Neural cell (in vitro differentiated cells): ENCODE data around the gene CAP2. TPM values are rescaled to one million over a fixed set of nuclear protein-coding genes. Genes with fewer than 3 reads are reported as not detected.
A peak's percentile ranks its signal among the peaks of the same experiment; 100 is the strongest.

Experiments
- H2AFZ ChIP-seq: fragments of 200-600, 300-800 bp; sonication (generic), shearing (Covaris generic); 2 replicates; pipeline ENCODE4 v1.6.0; 2014; ENCODE audit warnings: low read depth, mild to moderate bottlenecking, antibody characterized with exemption, low read length, moderate library complexity
- H3F3A ChIP-seq: fragments of 200-600 bp; shearing (Covaris generic); 2 replicates; pipeline ENCODE4 v1.6.1; 2016; ENCODE audit warnings: mild to moderate bottlenecking, moderate library complexity, mixed read lengths, antibody characterized with exemption, low read length; ENCODE audit not compliant: insufficient read depth, poor library complexity, severe bottlenecking
- H3K27ac ChIP-seq: fragments of 200-600, 300-800 bp; sonication (generic), shearing (Covaris generic); 2 replicates; pipeline ENCODE4 v1.5.1; 2014; ENCODE audit warnings: mild to moderate bottlenecking, low read length, moderate library complexity
- H3K27me3 ChIP-seq: fragments of 300-800, 200-600 bp; sonication (generic), shearing (Covaris generic); 2 replicates; pipeline ENCODE4 v1.6.0; 2014; ENCODE audit warnings: mild to moderate bottlenecking, low read depth, low read length, moderate library complexity; ENCODE audit not compliant: insufficient read depth
- H3K36me3 ChIP-seq: fragments of 300-800, 200-600 bp; sonication (generic), shearing (Covaris generic); 2 replicates; pipeline ENCODE4 v1.5.1; 2014; ENCODE audit warnings: mild to moderate bottlenecking, antibody characterized with exemption, low read length, moderate library complexity; ENCODE audit not compliant: insufficient read depth
- H3K4me2 ChIP-seq: fragments of 300-800, 200-600 bp; sonication (generic), shearing (Covaris generic); 2 replicates; pipeline ENCODE4 v1.6.0; 2014; ENCODE audit warnings: mild to moderate bottlenecking, low read length
- H3K4me3 ChIP-seq: fragments of 300-800, 200-600 bp; sonication (generic), shearing (Covaris generic); 2 replicates; pipeline ENCODE4 v1.5.1; 2014; ENCODE audit warnings: mild to moderate bottlenecking, low read length, moderate library complexity
- H3K79me2 ChIP-seq: fragments of 200-600 bp; shearing (Covaris generic); replicated peaks from 2 replicates; pipeline ENCODE4 v1.6.0; 2014; ENCODE audit warnings: mild to moderate bottlenecking, low read length, moderate library complexity; ENCODE audit not compliant: insufficient read depth
- H3K9ac ChIP-seq: fragments of 300-800, 200-600 bp; sonication (generic), shearing (Covaris generic); 2 replicates; pipeline ENCODE4 v1.6.1; 2016; ENCODE audit warnings: mild to moderate bottlenecking, low read length, mixed read lengths
- H3K9me2 ChIP-seq: fragments of 200-600 bp; shearing (Covaris generic); 2 replicates; pipeline ENCODE4 v1.6.1; 2016; ENCODE audit warnings: mild to moderate bottlenecking, low read length, mixed read lengths; ENCODE audit not compliant: insufficient read depth
- H3K9me3 ChIP-seq: fragments of 200-600, 300-800 bp; sonication (generic), shearing (Covaris generic); 2 replicates; pipeline ENCODE4 v1.6.1; 2016; ENCODE audit warnings: mild to moderate bottlenecking, mixed run types, low read length, moderate library complexity, mixed read lengths
- H4K20me1 ChIP-seq: fragments of 200-600 bp; shearing (Covaris generic); 2 replicates; pipeline ENCODE4 v1.6.1; 2016; ENCODE audit warnings: mild to moderate bottlenecking, mixed run types; ENCODE audit not compliant: insufficient read depth
- CTCF ChIP-seq: fragments of 450-650 bp; IDR thresholded peaks from 2 replicates; pipeline ENCODE4 v1.5.1; 2014; ENCODE audit warnings: antibody characterized with exemption, mild to moderate bottlenecking, moderate library complexity; ENCODE audit not compliant: poor library complexity, severe bottlenecking
- EP300 ChIP-seq: fragments of 450-650 bp; conservative IDR thresholded peaks from 2 replicates; pipeline ENCODE4 v1.6.1; 2014; ENCODE audit warnings: antibody characterized with exemption, mild to moderate bottlenecking, moderate library complexity; ENCODE audit not compliant: poor library complexity, severe bottlenecking
- EZH2 ChIP-seq: fragments of 200-600, 300-800 bp; shearing (Covaris generic), sonication (generic); IDR thresholded peaks from 2 replicates; pipeline ENCODE4 v1.6.1; 2014; ENCODE audit warnings: antibody characterized with exemption, low read length, borderline replicate concordance, mild to moderate bottlenecking; ENCODE audit not compliant: insufficient read depth, poor library complexity, severe bottlenecking
- MXI1 ChIP-seq: fragments of 450-650 bp; conservative IDR thresholded peaks from 2 replicates; pipeline ENCODE4 v1.6.1; 2014; ENCODE audit warnings: antibody characterized with exemption, mild to moderate bottlenecking; ENCODE audit not compliant: poor library complexity, severe bottlenecking
- POLR2AphosphoS5 ChIP-seq: IDR thresholded peaks from 2 replicates; pipeline ENCODE4 v1.6.1; 2012
- RAD21 ChIP-seq: fragments of 450-650 bp; conservative IDR thresholded peaks from 2 replicates; pipeline ENCODE4 v1.6.1; 2014; ENCODE audit warnings: antibody characterized with exemption, mild to moderate bottlenecking, moderate library complexity
- REST ChIP-seq: IDR thresholded peaks from 2 replicates; pipeline ENCODE4 v1.6.1; 2012; ENCODE audit warnings: borderline replicate concordance
- SMC3 ChIP-seq: fragments of 450-650 bp; conservative IDR thresholded peaks from 2 replicates; pipeline ENCODE4 v1.6.1; 2014; ENCODE audit warnings: antibody characterized with exemption, mild to moderate bottlenecking, moderate library complexity; ENCODE audit not compliant: poor library complexity
- TAF1 ChIP-seq: IDR thresholded peaks from 2 replicates; pipeline ENCODE4 v1.6.1; 2012; ENCODE audit warnings: low read depth
- polyA plus RNA-seq: library from polyadenylated mRNA; depleted of rRNA; stranded (reverse); fragments of >200 nt; gene quantifications from 2 replicates; pipeline ENCODE4 v1.2.3, GENCODE V29; 2014

Gene CAP2
- polyA plus RNA-seq, 1 donor from 2014 or later, result 13.4 TPM

- no peaks in the 10 kb centered on the region for H3K9me2 ChIP-seq
- H4K20me1 ChIP-seq, result no peaks in the 10 kb centered on the region
- H3K79me2 ChIP-seq, result no peaks in the 10 kb centered on the region
- TF ChIP-seq CTCF, result no peak
- no peak for TF ChIP-seq SMC3
- TF ChIP-seq REST, result no peak
- TF ChIP-seq POLR2AphosphoS5, result no peak
- H3K27ac ChIP-seq, result no peak overlapping the region
- H3K36me3 ChIP-seq, result no peaks in the 10 kb centered on the region
- H3K4me3 ChIP-seq, result no peak overlapping the region
- H3K4me2 ChIP-seq, result no peak overlapping the region
- no peaks in the 10 kb centered on the region for H3K27me3 ChIP-seq
- H2AFZ ChIP-seq, result no peak overlapping the region
- no peaks in the 10 kb centered on the region for H3K9me3 ChIP-seq
- H3K9ac ChIP-seq, result no peak overlapping the region
- no peaks in the 10 kb centered on the region for H3F3A ChIP-seq
Observed at GRCh38 chr6:17483391-17484016, 90.1 kb downstream of the CAP2 start.

DNA sequence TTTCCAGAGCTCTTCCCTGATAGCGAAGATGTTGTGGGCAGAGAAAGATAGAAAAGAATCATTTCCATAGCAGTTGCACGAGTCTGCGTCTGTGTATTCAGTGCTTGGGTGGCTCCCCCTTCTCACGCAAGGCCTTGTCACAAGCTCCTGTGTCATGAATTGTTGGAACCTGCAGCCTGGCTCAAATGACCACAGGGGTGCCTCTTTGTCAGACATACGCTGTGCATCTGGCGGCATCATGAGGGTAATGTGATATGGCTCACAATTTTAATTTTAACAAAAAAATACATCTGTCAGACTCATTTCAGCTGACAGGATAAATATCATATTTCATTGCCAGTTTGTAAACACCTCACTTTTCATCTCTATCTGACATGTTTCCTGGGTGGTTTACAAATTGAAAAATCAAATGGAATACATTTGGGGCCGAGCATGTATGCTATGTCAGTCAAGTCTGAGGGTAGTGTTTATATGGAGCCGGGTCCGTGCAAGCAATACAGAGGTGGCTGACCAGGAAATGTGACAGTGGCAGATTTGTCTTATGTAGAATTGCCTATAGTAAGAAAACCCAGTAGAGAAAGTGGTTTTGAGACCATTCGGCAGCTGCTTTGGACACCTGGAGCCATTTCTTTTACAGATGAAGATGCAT is 90.9 kb downstream of the CAP2 start:
- TF ChIP-seq POLR2AphosphoS5, result peak; percentile 91
- TF ChIP-seq EP300, result peak; percentile 86
- TF ChIP-seq MXI1, result no peak
- TF ChIP-seq TAF1, result no peak
- peak; percentile 27 for TF ChIP-seq REST
- TF ChIP-seq RAD21, result peak; percentile 18
- TF ChIP-seq CTCF, result no peak
- TF ChIP-seq EZH2, result no peak
- TF ChIP-seq SMC3, result no peak
- no peaks in the 10 kb centered on the region for H3K27me3 ChIP-seq
- H3K9me3 ChIP-seq, result no peaks in the 10 kb centered on the region
- no peak overlapping the region for H3K4me3 ChIP-seq
- no peaks in the 10 kb centered on the region for H3K36me3 ChIP-seq
- no peak overlapping the region for H2AFZ ChIP-seq
- H3F3A ChIP-seq, result no peaks in the 10 kb centered on the region
- H3K9ac ChIP-seq, result no peak overlapping the region
- H3K4me2 ChIP-seq, result no peak overlapping the region
- no peaks in the 10 kb centered on the region for H3K9me2 ChIP-seq
- no peak overlapping the region for H3K27ac ChIP-seq
- no peaks in the 10 kb centered on the region for H3K79me2 ChIP-seq
- H4K20me1 ChIP-seq, result no peaks in the 10 kb centered on the region
